ENCODE data around the gene PCBP3.
"Not testable (repeated sequence)": the region's sequence is repeated elsewhere in the genome, so short reads cannot be mapped to it uniquely, and the experiment has no call there.

Gene PCBP3

GRCh38 chr21:45940621-45941337, 297.3 kb downstream of the PCBP3 start:
- DNase-seq: no peak

- no peak for DNase-seq
Measured at GRCh38 chr21:45941338-45941710, 297.8 kb downstream of the PCBP3 start.

GRCh38 chr21:45941717-45942546, 298.4 kb downstream of the PCBP3 start:
- no peak for DNase-seq

- no peak for DNase-seq
Measured at GRCh38 chr21:45942755-45943629, 299.5 kb downstream of the PCBP3 start.

GRCh38 chr21:45943630-45944540, 300.4 kb downstream of the PCBP3 start:
- no peak for DNase-seq

GRCh38 chr21:45944601-45945000, 301.1 kb downstream of the PCBP3 start:
- DNase-seq: no peak

GRCh38 chr21:45945066-45945867, 301.7 kb downstream of the PCBP3 start:
- DNase-seq: no peak

GRCh38 chr21:45945868-45946210, 302.3 kb downstream of the PCBP3 start:
- no peak for DNase-seq

GRCh38 chr21:45947296-45947695, 303.8 kb downstream of the PCBP3 start:
- DNase-seq: no peak

GRCh38 chr21:45947716-45948255, 304.3 kb downstream of the PCBP3 start:
- DNase-seq: no peak

GRCh38 chr21:45948576-45949141, 305.1 kb downstream of the PCBP3 start:
- DNase-seq: no peak

- no peak for DNase-seq
Measured at GRCh38 chr21:45949928-45950739, 306.6 kb downstream of the PCBP3 start.

GRCh38 chr21:45950740-45951515, 307.4 kb downstream of the PCBP3 start:
- peak; percentile 83 for DNase-seq

- DNase-seq: no peak
Measured at GRCh38 chr21:45951676-45952075, 308.2 kb downstream of the PCBP3 start.

- not testable (repeated sequence) for DNase-seq
Measured at GRCh38 chr21:45952527-45952926, 309.0 kb downstream of the PCBP3 start.

GRCh38 chr21:45952974-45953373, 309.4 kb downstream of the PCBP3 start:
- no peak for DNase-seq

- DNase-seq: peak; percentile 40
Measured at GRCh38 chr21:45954261-45954660, 310.7 kb downstream of the PCBP3 start.

GRCh38 chr21:45954921-45955320, 311.4 kb downstream of the PCBP3 start:
- no peak for DNase-seq

GRCh38 chr21:45957551-45957950, 314.0 kb downstream of the PCBP3 start:
- DNase-seq: no peak

Measured in NCI-H82 (cell line).